Measurements from ENCODE around the gene FBXO15.

- TF ChIP-seq RAD21 (IDR thresholded peaks at IDR 0.05) (no peak), CTCF (IDR thresholded peaks at IDR 0.05; ENCODE audit: low read depth, low read length, missing input control) (no peak), MAX (IDR thresholded peaks at IDR 0.05) (no peak), TAF1 (conservative IDR thresholded peaks at IDR 0.05) (no peak)
- TF ChIP-seq, protein P1, sequence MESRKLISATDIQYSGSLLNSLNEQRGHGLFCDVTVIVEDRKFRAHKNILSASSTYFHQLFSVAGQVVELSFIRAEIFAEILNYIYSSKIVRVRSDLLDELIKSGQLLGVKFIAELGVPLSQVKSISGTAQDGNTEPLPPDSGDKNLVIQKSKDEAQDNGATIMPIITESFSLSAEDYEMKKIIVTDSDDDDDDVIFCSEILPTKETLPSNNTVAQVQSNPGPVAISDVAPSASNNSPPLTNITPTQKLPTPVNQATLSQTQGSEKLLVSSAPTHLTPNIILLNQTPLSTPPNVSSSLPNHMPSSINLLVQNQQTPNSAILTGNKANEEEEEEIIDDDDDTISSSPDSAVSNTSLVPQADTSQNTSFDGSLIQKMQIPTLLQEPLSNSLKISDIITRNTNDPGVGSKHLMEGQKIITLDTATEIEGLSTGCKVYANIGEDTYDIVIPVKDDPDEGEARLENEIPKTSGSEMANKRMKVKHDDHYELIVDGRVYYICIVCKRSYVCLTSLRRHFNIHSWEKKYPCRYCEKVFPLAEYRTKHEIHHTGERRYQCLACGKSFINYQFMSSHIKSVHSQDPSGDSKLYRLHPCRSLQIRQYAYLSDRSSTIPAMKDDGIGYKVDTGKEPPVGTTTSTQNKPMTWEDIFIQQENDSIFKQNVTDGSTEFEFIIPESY (IDR thresholded peaks at IDR 0.05): no peak
Measured at GRCh38 chr18:74066018-74066417, 81.6 kb downstream of the FBXO15 start.

Measured in liver (tissue), 3 donors.